Heart right ventricle (tissue), 16 donors: Measurements from ENCODE around the gene JSRP1. TPM values are rescaled to one million over a fixed set of nuclear protein-coding genes. Genes with fewer than 3 reads are reported as not detected.

ENCODE experiments used
- ATAC-seq, 8 donors: fragments of 200-7000 bp; cut with Tn5 transposase; one replicate each; pipeline ENCODE4 v1.9.1; 2020; ENCODE audit warnings: mild to moderate bottlenecking in 8 of 8, moderate library complexity in 8 of 8, moderate number of reproducible peaks in 1 of 8
- DNase-seq, 2 donors: peaks; one replicate each; pipeline ENCODE4 v3.0.0-alpha.2; 2020
- H3K27ac ChIP-seq, 10 donors: fragments of 200-600 bp; sonication (generic) in 2 of 10; one replicate each; pipeline versions ENCODE4 v1.5.0 to v1.8.0; 2020 to 2022; ENCODE audit warnings: mild to moderate bottlenecking in 3 of 10
- H3K27me3 ChIP-seq, 7 donors: fragments of 200-600 bp; one replicate each; pipeline ENCODE4 v1.8.0; 2021 to 2022; ENCODE audit warnings: mild to moderate bottlenecking in 2 of 7
- H3K36me3 ChIP-seq, 9 donors: fragments of 200-600 bp; sonication (generic) in 1 of 9; one replicate each; pipeline versions ENCODE4 v1.5.0 to v1.8.0; 2020 to 2022; ENCODE audit warnings: mild to moderate bottlenecking in 2 of 9
- H3K4me1 ChIP-seq, 9 donors: fragments of 200-600 bp; sonication (generic) in 1 of 9; one replicate each; pipeline versions ENCODE4 v1.5.0 to v1.8.0; 2020 to 2022; ENCODE audit warnings: mild to moderate bottlenecking in 4 of 9
- H3K4me3 ChIP-seq, 10 donors: fragments of 200-600 bp; sonication (generic) in 2 of 10; one replicate each; pipeline versions ENCODE4 v1.5.0 to v1.8.0; 2020 to 2022; ENCODE audit warnings: mild to moderate bottlenecking in 7 of 10, moderate library complexity in 2 of 10
- H3K9me3 ChIP-seq, 11 donors: fragments of 200-600 bp in 10 of 11; sonication (generic) in 2 of 11; one replicate each; pipeline versions ENCODE4 v1.5.0 to v1.8.0; 2013 to 2022; ENCODE audit warnings: mild to moderate bottlenecking in 2 of 11, control low read depth in 1 of 11, moderate library complexity in 1 of 11
- CTCF ChIP-seq, 9 donors: fragments of 200-600 bp; sonication (generic) in 2 of 9; IDR thresholded peaks; one replicate each; pipeline versions ENCODE4 v1.5.0 to v1.8.0; 2021 to 2022; ENCODE audit warnings: antibody characterized with exemption in 9 of 9, mild to moderate bottlenecking in 5 of 9, moderate library complexity in 1 of 9
- WGBS, 2 donors: extraction: QIAGEN DNeasy Blood & Tissue Kit; methylation state at CpG; one replicate each; pipeline ENCODE4 v1.1.7; 2013; ENCODE audit warnings: inconsistent platforms in 1 of 2; 5-methylcytosine and 5-hydroxymethylcytosine counted together
- intact Hi-C, 10 donors: fragments of 100-400 bp; cut with DNase I; formaldehyde crosslinking; loops; one replicate each; pipeline versions ENCODE4 v1.11.1 to v1.14.2; 2022
- polyA plus RNA-seq, 2 donors: library from polyadenylated mRNA; stranded (reverse); fragments of 200-250 nt; gene quantifications; one replicate each; pipeline ENCODE4 v1.2.3, GENCODE V29; 2013
- total RNA-seq, 10 donors: library from RNA; stranded (reverse); fragmentation: NEBNext Ultra II Directional in 3 of 10; extraction: Animal tissue kit (Norgen Biotek cat#: 25700) in 3 of 10; gene quantifications; one replicate each; pipeline versions ENCODE4 v1.2.1 to v1.2.4, GENCODE V29; 2021 to 2023
- donor health status: Arrhythmogenic right ventricular cardiomyopathy.
- donor health status: ischemic (EF 13 %, LVEDD 7.1; RV severe dilation, severe dysfunction).
- donor health status: healthy with polysubstance abuse.
- donor health status: DM: no; HTN: yes; CAD: no.
- donor health status: DM: no; HTN: no; CAD: no.
- donor health status: ischemic (EF 25% LVEDD 6.9; RV normal size, moderate dysfunction).
- donor health status: ischemic (EF 25% LVEDD 5.7; RV mildly dilated, moderate dysfunction).
- donor health status: healthy.
- donor health status: DM: yes; HTN: yes; CAD: no.
- donor health status: Ischemic cardiomyopathy.
- donor health status: ischemic (EF 35%, LVEDD 5.7; RV mildly dilated, moderate dysfunction).
- donor health status: nonischemic (EF 11% LVEDD 7.7; RV severe dilation, severe dysfunction).
- donor health status: DM: yes; HTN: yes; CAD: no.
- donor health status: PGD.
- donor health status: ischemic (EF 29% LVEDD 5.4; RV normal size, mild dysfunction).
- donor health status: nonischemic (EF 23%, LVEDD 6.1; RV moderate dilation, normal function).

Gene JSRP1
- total and polyA plus RNA-seq, 12 donors = 0.29 to 0.72 (median 0.38) TPM; not detected in 8

DNA sequence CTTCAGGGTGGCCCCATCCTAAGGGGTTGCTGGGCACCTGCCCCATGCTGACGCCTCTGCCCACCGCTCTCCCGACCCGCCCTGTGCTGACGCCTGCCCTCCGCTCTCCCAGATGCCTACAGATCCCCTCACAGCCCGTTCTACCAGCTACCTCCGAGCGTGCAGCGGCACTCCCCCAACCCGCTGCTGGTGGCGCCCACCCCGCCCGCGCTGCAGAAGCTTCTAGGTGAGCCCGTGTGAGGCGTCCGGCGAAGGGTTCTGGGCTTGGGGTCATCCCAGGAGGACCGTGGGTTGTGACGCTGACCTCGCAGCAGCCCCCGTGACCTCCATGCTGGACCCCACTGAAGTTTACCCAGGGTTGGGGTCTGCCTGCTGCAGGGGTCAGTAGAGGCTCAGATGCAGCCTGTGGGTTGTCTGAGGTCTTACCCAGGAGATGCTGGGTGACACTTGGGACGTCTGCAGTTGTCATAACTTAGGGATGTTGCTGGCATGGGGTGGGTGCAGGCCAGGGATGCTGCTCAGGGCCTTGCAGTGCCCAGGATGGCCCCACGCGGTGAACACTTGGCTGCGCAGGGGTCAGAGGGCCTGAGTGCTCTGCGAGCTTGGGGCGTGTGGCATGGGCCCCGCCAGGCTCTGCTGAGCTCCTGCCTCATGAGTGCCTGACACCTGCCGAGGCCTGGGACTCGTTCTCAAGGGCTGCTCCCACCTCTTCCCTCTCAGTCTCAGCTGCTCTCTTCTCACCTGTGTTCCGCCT is 45.1 kb downstream of the JSRP1 start:
- TF ChIP-seq CTCF (IDR thresholded peaks at IDR 0.05) = no peak
- Histone ChIP-seq H3K4me1 (peaks cover 6 to 20% (median 16%) of the 10 kb centered on the region in 9 donors), H3K9me3 (no peaks in the 10 kb centered on the region), H3K27ac (no peak overlapping the region), H3K27me3 (no peaks in the 10 kb centered on the region), H3K4me3 (no peak overlapping the region), H3K36me3 (peaks cover 5 to 91% (median 48%) of the 10 kb centered on the region in 9 donors)
- intact Hi-C loops = no loop called here
- 93 to 97% methylated on average over 32 to 33 of the region's 33 CpGs for WGBS, 2 donors
- no peak for ATAC-seq
- DNase-seq = no peak

DNA sequence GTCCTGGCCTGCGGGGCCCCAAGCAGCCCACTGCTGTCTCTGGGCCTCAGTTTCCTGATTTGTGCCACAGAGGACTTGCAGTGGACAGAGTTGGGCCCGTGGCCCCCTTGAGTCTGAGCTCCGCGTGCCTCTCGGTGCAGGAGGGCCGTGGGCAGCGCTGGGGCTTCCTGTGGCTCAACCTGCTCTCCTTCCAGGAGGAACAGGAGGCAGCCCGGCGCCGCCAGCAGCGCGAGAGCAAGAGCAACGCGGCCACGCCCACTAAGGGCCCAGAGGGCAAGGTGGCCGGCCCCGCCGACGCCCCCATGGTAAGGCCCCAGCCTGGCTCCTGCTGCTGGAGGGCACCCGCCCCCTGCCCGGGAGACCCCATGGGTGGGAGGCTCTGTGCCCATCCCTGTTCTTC is 46.0 kb downstream of the JSRP1 start:
- DNase-seq (no peak), ATAC-seq (no peak)
- 93 to 96% methylated on average over 21 of the region's 21 CpGs for WGBS, 2 donors
- intact Hi-C loops = no loop called here
- no peak overlapping the region for H3K4me3 ChIP-seq
- no peaks in the 10 kb centered on the region for H3K27me3 ChIP-seq
- no peak overlapping the region for H3K27ac ChIP-seq
- H3K9me3 ChIP-seq = no peaks in the 10 kb centered on the region
- peaks cover 6 to 20% (median 16%) of the 10 kb centered on the region in 9 donors for H3K4me1 ChIP-seq
- TF ChIP-seq CTCF (IDR thresholded peaks at IDR 0.05) = no peak
- H3K36me3 ChIP-seq = peaks cover 5 to 89% (median 44%) of the 10 kb centered on the region in 9 donors

GRCh38 chr19:2209408-2209807 is 46.8 kb downstream of the JSRP1 start:
- TF ChIP-seq CTCF (IDR thresholded peaks at IDR 0.05) = no peak
- H3K36me3 ChIP-seq = peaks cover 5 to 87% (median 42%) of the 10 kb centered on the region in 9 donors
- 89 to 90% methylated on average over 17 of the region's 17 CpGs for WGBS, 2 donors
- peaks cover 6 to 20% (median 16%) of the 10 kb centered on the region in 9 donors for H3K4me1 ChIP-seq
- H3K9me3 ChIP-seq = no peaks in the 10 kb centered on the region
- ATAC-seq (peak in 1 of 8 donors; percentile 18), DNase-seq (no peak)
- H3K4me3 ChIP-seq = no peak overlapping the region
- H3K27ac ChIP-seq = no peak overlapping the region
- H3K27me3 ChIP-seq = no peaks in the 10 kb centered on the region
- intact Hi-C loops = loop anchor here in 1 of 10 donors (5.0 kb wide), 1 partner anchor 52 kb away; no protein-coding TSS in a partner anchor

DNA sequence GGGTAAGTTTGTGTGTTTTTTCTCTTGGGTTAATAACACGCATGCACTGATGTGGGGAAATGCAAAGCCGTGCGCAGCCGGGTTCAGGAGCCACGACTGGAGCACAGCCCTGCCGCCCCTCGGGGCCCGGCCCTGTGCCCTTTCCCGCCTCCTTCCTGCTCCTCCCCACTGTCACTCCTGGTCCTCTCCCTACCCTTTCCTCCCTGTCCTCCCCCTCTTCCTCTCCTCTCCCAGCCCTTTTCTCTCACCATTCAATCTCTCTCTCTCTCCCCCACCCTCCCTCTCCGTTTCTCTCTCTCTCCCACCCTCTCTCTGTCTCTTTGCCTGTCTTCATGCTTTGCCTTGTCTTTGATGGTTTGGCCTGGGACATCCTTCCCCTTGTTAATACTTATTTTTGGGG is 47.2 kb downstream of the JSRP1 start:
- H3K9me3 ChIP-seq = no peaks in the 10 kb centered on the region
- DNase-seq (peak in 1 of 2 donors; percentile 28), ATAC-seq (peak in 7 of 8 donors; percentile 19 to 74 (median 50))
- peaks cover 5 to 87% (median 39%) of the 10 kb centered on the region in 9 donors for H3K36me3 ChIP-seq
- intact Hi-C loops = loop anchor here in 1 of 10 donors (5.0 kb wide), 1 partner anchor 52 kb away; no protein-coding TSS in a partner anchor
- peak overlapping the region in 4 of 10 donors; percentile 15 to 44 (median 40) for H3K27ac ChIP-seq
- WGBS, 2 donors = 36 to 55% methylated on average over 10 of the region's 10 CpGs
- H3K4me1 ChIP-seq = peaks cover 6 to 20% (median 16%) of the 10 kb centered on the region in 9 donors
- H3K4me3 ChIP-seq = no peak overlapping the region
- TF ChIP-seq CTCF (IDR thresholded peaks at IDR 0.05) = peak in 1 of 9 donors; percentile 2
- no peaks in the 10 kb centered on the region for H3K27me3 ChIP-seq
